Measurements from ENCODE around the gene URB1. TPM values are rescaled to one million over a fixed set of nuclear protein-coding genes. Genes with fewer than 3 reads are reported as not detected.
A peak's percentile ranks its signal among the peaks of the same experiment; 100 is the strongest.

Gene URB1
- polyA plus RNA-seq, 4 donors, result 0.67 to 8.5 (median 3.4) TPM

DNA sequence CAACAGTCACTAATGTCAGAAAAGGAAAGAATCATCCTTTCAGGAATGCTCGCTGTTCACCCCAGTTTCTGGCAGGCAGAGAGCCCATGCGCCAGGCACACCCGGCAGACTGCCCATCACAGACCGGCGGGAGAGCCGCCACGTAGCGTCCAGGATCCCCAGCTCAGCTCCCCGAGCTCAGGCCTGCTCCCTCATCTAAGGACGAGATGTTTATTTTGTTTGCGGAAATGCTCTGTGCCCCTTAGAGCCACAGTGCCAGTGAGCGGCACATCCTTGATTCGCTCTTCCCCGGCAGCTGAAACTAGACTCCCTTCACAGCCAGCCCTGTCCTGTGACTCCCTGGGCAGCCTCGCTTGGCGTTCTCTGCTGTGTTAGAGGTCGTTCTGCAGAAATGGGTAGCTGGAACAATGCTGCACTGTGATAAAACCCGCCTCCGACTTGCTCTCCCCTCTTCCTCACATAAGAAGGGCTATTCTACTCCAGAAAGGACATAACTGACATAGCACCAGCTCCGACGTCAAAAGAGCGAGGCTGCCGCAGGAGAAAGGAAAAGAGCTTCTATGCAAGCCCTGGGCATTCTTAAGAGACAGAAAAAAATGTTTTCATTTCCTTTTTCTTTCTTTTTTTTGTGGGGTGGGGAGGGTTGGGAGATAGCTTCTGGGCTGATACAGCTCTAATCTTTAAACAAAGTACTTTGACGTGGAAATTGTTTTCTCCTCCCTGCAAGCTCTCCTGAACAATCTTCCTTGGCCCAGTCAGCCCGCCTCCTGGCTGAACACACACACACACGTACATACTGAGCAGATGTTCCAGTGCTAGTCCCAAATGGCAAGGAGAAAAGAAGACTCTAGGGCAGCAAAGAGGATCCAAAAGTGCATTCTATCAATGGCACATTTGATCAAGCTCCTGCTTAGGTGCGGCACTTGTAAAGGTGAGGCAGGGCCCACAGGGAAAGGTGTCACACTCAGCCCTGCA is 56.9 kb downstream of the URB1 start:
- 88 to 91% (median 89%) methylated on average over 26 to 27 of the region's 27 CpGs for WGBS, 3 donors
- FAIRE-seq (no peak), DNase-seq (no peak)
- Histone ChIP-seq H3K9me3 (ENCODE audit: control insufficient read depth in 2 of 2, insufficient read depth in 1 of 2, low read depth in 1 of 2, low read length in 1 of 2) (no peaks in the 10 kb centered on the region), H3K4me3 (ENCODE audit: low read depth in 1 of 3, low read length in 3 of 3) (no peak overlapping the region), H3K27ac (ENCODE audit: low read depth in 1 of 3, low read length in 2 of 3) (no peak overlapping the region), H3K4me1 (ENCODE audit: control insufficient read depth in 3 of 3, insufficient read depth in 2 of 3, low read depth in 1 of 3, low read length in 2 of 3) (peaks cover 0 to 5% (median 0%) of the 10 kb centered on the region in 3 donors), H3K27me3 (ENCODE audit: control insufficient read depth in 3 of 3, insufficient read depth in 3 of 3, low read length in 3 of 3) (no peaks in the 10 kb centered on the region), H3K36me3 (ENCODE audit: control insufficient read depth in 3 of 3, insufficient read depth in 2 of 3, low read depth in 1 of 3, low read length in 3 of 3) (peaks cover 8 to 63% (median 14%) of the 10 kb centered on the region in 3 donors)

DNA sequence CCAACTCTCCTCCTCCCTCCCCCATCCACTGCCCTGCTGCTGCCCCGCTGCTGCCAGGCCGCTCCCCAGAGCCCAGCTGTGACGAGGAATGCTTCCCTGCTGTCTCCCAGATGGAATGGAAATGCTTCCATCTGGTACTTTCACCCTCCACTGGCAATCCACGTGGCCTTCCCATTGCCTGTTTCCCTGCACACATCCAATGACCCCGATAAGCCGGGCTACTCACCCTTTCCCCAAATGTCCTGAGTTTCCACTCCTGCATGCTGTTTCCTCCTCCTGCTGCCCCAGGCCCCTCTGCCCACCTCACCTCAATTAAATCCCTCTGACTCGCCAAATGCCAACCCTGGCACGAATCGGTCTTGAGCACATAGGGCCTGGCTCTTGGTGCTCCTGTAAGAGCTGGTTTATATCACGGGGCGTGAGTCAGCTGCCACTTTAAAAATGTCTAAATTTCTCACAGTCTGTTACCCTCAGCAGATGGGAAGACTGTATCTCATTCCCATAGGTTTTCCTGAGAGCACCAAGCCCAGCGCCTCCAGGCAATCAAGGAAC is 57.8 kb downstream of the URB1 start:
- FAIRE-seq (no peak), DNase-seq (no peak)
- Histone ChIP-seq H3K36me3 (ENCODE audit: control insufficient read depth in 3 of 3, insufficient read depth in 2 of 3, low read depth in 1 of 3, low read length in 3 of 3) (peaks cover 8 to 60% (median 14%) of the 10 kb centered on the region in 3 donors), H3K4me3 (ENCODE audit: low read depth in 1 of 3, low read length in 3 of 3) (no peak overlapping the region), H3K4me1 (ENCODE audit: control insufficient read depth in 3 of 3, insufficient read depth in 2 of 3, low read depth in 1 of 3, low read length in 2 of 3) (peaks cover 0 to 6% (median 0%) of the 10 kb centered on the region in 3 donors), H3K27ac (ENCODE audit: low read depth in 1 of 3, low read length in 2 of 3) (no peak overlapping the region), H3K27me3 (ENCODE audit: control insufficient read depth in 3 of 3, insufficient read depth in 3 of 3, low read length in 3 of 3) (no peaks in the 10 kb centered on the region), H3K9me3 (ENCODE audit: control insufficient read depth in 2 of 2, insufficient read depth in 1 of 2, low read depth in 1 of 2, low read length in 1 of 2) (no peaks in the 10 kb centered on the region)
- WGBS, 3 donors, result 90 to 93% (median 91%) methylated on average over 12 of the region's 12 CpGs

DNA sequence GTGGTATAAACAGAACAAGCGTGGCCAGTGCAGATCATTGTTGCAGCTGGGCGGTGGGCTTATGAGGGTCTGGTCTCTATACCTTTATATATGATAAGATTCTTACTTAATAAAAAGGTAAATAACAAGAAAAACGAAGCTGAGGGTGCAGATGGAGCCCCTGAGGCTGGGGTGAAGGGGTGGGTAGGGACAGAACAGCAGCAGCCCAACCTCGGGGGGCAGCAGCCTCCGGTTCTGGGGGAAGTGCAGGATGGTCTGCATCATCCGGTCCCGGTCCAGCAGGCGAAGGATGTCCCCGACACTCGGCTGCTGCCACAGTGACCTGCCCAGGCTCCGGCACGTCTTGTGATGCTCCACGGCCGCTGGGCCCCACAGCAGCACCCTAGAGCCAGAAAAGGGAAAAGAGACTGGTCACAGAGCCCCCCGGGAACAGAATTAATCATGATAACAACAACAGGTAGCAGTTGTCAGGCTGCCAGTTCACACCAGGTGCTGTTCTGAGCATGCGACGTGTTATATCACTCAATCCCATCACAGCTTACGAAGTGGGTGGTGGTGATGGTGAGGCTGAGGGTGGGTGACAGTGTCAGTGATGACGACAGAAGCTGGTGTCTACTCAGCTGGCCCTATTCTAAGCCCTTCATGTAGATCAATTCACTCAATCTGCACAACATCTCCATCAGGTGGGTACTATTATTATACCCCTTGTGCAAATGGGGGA is 58.7 kb downstream of the URB1 start:
- H3K9me3 ChIP-seq (ENCODE audit: control insufficient read depth in 2 of 2, insufficient read depth in 1 of 2, low read depth in 1 of 2, low read length in 1 of 2), result no peaks in the 10 kb centered on the region
- no peaks in the 10 kb centered on the region for H3K27me3 ChIP-seq (ENCODE audit: control insufficient read depth in 3 of 3, insufficient read depth in 3 of 3, low read length in 3 of 3)
- FAIRE-seq, result no peak
- DNase-seq, result no peak
- 96 to 98% (median 97%) methylated on average over 18 to 19 of the region's 19 CpGs for WGBS, 3 donors
- H3K36me3 ChIP-seq (ENCODE audit: control insufficient read depth in 3 of 3, insufficient read depth in 2 of 3, low read depth in 1 of 3, low read length in 3 of 3), result peaks cover 8 to 58% (median 16%) of the 10 kb centered on the region in 3 donors
- H3K4me3 ChIP-seq (ENCODE audit: low read depth in 1 of 3, low read length in 3 of 3), result no peak overlapping the region
- H3K4me1 ChIP-seq (ENCODE audit: control insufficient read depth in 3 of 3, insufficient read depth in 2 of 3, low read depth in 1 of 3, low read length in 2 of 3), result peaks cover 0 to 6% (median 0%) of the 10 kb centered on the region in 3 donors
- H3K27ac ChIP-seq (ENCODE audit: low read depth in 1 of 3, low read length in 2 of 3), result no peak overlapping the region

DNA sequence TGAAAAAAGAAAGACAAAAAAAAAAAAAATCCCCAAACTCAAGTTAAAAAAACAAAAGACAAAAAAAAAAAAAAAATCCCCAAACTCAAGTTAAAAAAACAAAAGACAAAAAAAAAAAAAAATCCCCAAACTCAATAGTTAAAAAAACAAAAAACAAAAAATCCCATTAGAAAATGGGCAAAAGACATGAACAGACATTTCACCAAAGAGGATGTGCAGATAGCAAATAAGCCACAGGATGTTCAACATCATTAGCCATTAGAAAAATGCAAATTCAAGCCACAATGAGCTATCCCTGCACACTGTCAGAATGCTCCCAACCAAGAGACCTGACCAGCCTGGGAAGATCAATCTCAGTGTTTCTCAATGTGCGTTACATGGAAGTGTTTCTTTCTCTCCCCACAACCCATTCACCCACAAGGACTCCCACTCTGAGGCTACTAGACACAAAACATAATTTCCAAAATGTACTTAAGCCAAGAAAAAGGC is 60.3 kb downstream of the URB1 start:
- peak; percentile 94 for FAIRE-seq

DNA sequence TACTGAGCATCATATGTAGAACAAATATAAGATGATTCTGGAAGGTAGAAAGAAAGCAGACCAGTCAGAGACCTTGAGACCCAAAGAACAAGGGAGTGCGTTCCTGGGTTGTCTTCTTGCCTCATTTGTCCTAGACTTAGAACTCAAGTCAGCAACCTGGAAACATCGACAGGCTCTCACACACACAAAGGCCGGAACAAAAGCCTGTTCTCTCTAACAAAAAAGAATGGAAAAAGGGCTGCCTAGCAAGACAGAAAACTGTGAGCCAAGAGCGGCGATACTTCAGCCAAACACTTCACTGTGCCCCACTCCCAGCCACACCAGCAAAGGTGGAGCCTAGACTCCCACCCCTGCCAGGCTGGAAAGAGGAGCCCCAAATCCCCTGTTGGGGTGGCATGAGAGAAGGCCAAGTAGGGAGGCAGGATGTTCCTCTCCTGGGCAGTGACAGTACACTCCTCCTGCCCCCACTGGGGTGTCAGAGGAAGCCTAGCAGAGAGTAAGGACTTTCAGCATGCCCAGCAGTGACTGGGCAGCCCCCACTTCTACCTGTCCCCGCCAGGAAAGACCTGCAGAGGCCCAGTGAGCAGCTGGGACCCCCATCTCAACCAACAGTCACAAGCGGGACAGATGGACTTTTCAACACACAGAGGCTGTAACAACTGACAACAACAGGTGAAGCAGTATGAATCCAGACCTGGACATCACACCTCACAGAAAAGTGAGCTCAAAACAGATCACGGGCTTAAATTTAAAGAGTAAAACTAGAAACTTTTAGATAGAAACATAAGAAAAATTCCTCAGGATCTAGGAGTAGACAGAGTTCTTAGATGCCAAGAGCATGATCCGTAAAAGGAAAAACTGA is 61.1 kb downstream of the URB1 start:
- FAIRE-seq (no peak), DNase-seq (no peak)
- Histone ChIP-seq H3K4me3 (ENCODE audit: low read depth in 1 of 3, low read length in 3 of 3) (no peak overlapping the region), H3K27ac (ENCODE audit: low read depth in 1 of 3, low read length in 2 of 3) (peak overlapping the region in 2 of 3 donors; percentile 14 to 42), H3K27me3 (ENCODE audit: control insufficient read depth in 3 of 3, insufficient read depth in 3 of 3, low read length in 3 of 3) (no peaks in the 10 kb centered on the region), H3K36me3 (ENCODE audit: control insufficient read depth in 3 of 3, insufficient read depth in 2 of 3, low read depth in 1 of 3, low read length in 3 of 3) (peaks cover 3 to 46% (median 16%) of the 10 kb centered on the region in 3 donors), H3K4me1 (ENCODE audit: control insufficient read depth in 3 of 3, insufficient read depth in 2 of 3, low read depth in 1 of 3, low read length in 2 of 3) (peaks cover 0 to 6% (median 0%) of the 10 kb centered on the region in 3 donors), H3K9me3 (ENCODE audit: control insufficient read depth in 2 of 2, insufficient read depth in 1 of 2, low read depth in 1 of 2, low read length in 1 of 2) (no peaks in the 10 kb centered on the region)
- 80 to 85% (median 84%) methylated on average over 9 of the region's 9 CpGs for WGBS, 3 donors

More for the DNA sequence above, 60.3 kb downstream of the URB1 start:
- Histone ChIP-seq H3K36me3 (ENCODE audit: control insufficient read depth in 3 of 3, insufficient read depth in 2 of 3, low read depth in 1 of 3, low read length in 3 of 3) (peaks cover 3 to 53% (median 16%) of the 10 kb centered on the region in 3 donors), H3K27me3 (ENCODE audit: control insufficient read depth in 3 of 3, insufficient read depth in 3 of 3, low read length in 3 of 3) (no peaks in the 10 kb centered on the region), H3K4me3 (ENCODE audit: low read depth in 1 of 3, low read length in 3 of 3) (no peak overlapping the region), H3K9me3 (ENCODE audit: control insufficient read depth in 2 of 2, insufficient read depth in 1 of 2, low read depth in 1 of 2, low read length in 1 of 2) (no peaks in the 10 kb centered on the region), H3K4me1 (ENCODE audit: control insufficient read depth in 3 of 3, insufficient read depth in 2 of 3, low read depth in 1 of 3, low read length in 2 of 3) (peaks cover 0 to 6% (median 0%) of the 10 kb centered on the region in 3 donors), H3K27ac (ENCODE audit: low read depth in 1 of 3, low read length in 2 of 3) (no peak overlapping the region)
- no peak for DNase-seq
- 91 to 100% (median 94%) methylated on average over 1 of the region's 1 CpG for WGBS, 3 donors

DNA sequence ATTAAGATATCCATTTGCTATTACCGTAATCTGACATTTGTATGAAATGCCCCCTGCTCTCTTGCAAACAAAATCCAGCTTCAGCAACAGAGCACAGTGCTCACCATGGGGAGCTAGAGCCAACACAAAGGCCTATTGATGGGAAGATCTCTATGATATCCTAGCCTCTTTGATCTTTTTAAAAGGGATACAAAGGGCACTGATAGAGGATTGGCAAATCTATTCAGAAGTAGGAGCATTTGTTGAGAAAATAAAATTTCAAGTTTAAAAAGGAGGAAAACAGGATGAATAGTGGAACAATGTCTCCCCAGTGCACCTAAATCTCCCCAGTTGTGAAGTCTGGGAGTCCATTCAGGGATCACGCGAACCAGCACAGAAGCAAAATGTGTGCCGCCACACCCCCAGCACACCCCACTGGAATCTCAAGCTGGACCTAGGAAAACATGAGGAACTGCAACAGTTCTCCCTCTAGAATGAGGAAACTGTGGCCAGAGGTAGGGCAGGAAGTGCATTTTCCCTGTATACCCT is 62.0 kb downstream of the URB1 start:
- no peak for FAIRE-seq
- peak; percentile 17 to 34 for DNase-seq
- H3K36me3 ChIP-seq (ENCODE audit: control insufficient read depth in 3 of 3, insufficient read depth in 2 of 3, low read depth in 1 of 3, low read length in 3 of 3), result peaks cover 3 to 42% (median 16%) of the 10 kb centered on the region in 3 donors

DNA sequence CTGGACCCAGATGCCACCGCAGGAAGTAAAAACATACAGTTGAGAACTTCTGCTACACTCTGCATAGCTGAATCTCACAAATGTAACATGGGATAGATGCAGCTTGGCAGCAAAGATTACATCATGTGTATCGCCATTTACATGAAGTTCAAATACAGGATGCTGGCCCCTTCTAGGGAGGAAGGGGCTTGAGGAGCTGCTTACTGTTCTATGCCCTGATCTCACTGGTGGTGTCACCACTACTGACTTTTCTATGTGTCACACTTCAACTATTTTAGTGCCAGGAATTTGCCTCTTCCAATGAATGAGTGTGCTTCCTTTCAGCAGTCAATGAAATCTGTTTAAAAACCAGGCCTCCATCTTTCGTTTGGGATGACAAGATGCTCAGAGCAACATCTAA is 63.0 kb downstream of the URB1 start:
- 85 to 95% (median 92%) methylated on average over 3 of the region's 3 CpGs for WGBS, 3 donors
- H3K27ac ChIP-seq (ENCODE audit: low read depth in 1 of 3, low read length in 2 of 3), result peak overlapping the region in 1 of 3 donors; percentile 22
- H3K36me3 ChIP-seq (ENCODE audit: control insufficient read depth in 3 of 3, insufficient read depth in 2 of 3, low read depth in 1 of 3, low read length in 3 of 3), result peaks cover 3 to 40% (median 9%) of the 10 kb centered on the region in 3 donors
- DNase-seq (no peak), FAIRE-seq (no peak)
- H3K4me3 ChIP-seq (ENCODE audit: low read depth in 1 of 3, low read length in 3 of 3), result no peak overlapping the region
- H3K9me3 ChIP-seq (ENCODE audit: control insufficient read depth in 2 of 2, insufficient read depth in 1 of 2, low read depth in 1 of 2, low read length in 1 of 2), result no peaks in the 10 kb centered on the region
- H3K4me1 ChIP-seq (ENCODE audit: control insufficient read depth in 3 of 3, insufficient read depth in 2 of 3, low read depth in 1 of 3, low read length in 2 of 3), result peaks cover 0 to 6% (median 0%) of the 10 kb centered on the region in 3 donors
- no peaks in the 10 kb centered on the region for H3K27me3 ChIP-seq (ENCODE audit: control insufficient read depth in 3 of 3, insufficient read depth in 3 of 3, low read length in 3 of 3)

More for the DNA sequence above, 62.0 kb downstream of the URB1 start:
- Histone ChIP-seq H3K4me1 (ENCODE audit: control insufficient read depth in 3 of 3, insufficient read depth in 2 of 3, low read depth in 1 of 3, low read length in 2 of 3) (peaks cover 0 to 6% (median 0%) of the 10 kb centered on the region in 3 donors), H3K4me3 (ENCODE audit: low read depth in 1 of 3, low read length in 3 of 3) (no peak overlapping the region), H3K27me3 (ENCODE audit: control insufficient read depth in 3 of 3, insufficient read depth in 3 of 3, low read length in 3 of 3) (no peaks in the 10 kb centered on the region), H3K9me3 (ENCODE audit: control insufficient read depth in 2 of 2, insufficient read depth in 1 of 2, low read depth in 1 of 2, low read length in 1 of 2) (no peaks in the 10 kb centered on the region), H3K27ac (ENCODE audit: low read depth in 1 of 3, low read length in 2 of 3) (peak overlapping the region in 2 of 3 donors; percentile 11 to 42)
- WGBS, 3 donors, result 27 to 72% (median 57%) methylated on average over 4 of the region's 4 CpGs
